ENCODE measurements around the gene CDK12.
A peak's percentile ranks its signal among the peaks of the same experiment; 100 is the strongest.

CDK12 gene

DNA sequence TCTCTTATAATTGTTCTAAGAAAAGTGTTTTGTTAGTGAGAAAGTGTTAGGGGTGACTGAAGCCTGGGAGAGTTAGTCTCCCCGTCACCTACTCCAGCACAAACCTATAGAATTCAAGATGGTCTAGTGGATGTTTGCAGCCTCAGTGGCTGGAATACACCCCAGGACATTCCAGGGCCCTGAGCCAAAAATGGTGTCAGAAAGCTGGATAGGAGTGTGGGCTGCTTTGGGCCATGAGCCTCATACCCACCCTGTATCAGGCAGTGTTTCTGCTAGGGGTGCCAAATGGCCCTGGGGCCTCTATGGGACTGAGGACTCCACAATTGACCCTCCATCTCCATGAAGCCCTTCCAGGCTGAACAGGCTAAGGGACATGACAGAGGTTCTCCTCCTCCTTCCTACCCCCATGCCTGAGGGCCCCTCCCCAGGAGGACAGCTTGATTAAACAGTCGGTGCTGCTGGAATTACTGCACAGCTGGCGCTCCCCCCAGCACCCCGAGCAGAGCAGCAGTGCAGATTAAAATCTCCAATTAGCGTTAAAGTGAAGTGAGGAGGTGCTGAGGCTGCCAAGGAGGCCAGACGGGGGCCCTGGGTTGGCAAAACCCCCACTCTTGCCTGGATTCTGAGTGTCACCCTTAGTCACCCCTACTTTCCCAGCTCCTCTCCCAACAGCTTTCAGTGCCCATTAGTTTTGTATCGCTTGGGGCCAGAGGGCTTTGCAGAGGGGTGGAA lies 87.4 kb downstream of the CDK12 start:
- no peak for TF ChIP-seq POLR2A (IDR thresholded peaks at IDR 0.05; ENCODE audit: low read depth, low read length)
- DNase-seq (ENCODE audit: insufficient read length, low spot score) (no peak), FAIRE-seq (no peak)

DNA sequence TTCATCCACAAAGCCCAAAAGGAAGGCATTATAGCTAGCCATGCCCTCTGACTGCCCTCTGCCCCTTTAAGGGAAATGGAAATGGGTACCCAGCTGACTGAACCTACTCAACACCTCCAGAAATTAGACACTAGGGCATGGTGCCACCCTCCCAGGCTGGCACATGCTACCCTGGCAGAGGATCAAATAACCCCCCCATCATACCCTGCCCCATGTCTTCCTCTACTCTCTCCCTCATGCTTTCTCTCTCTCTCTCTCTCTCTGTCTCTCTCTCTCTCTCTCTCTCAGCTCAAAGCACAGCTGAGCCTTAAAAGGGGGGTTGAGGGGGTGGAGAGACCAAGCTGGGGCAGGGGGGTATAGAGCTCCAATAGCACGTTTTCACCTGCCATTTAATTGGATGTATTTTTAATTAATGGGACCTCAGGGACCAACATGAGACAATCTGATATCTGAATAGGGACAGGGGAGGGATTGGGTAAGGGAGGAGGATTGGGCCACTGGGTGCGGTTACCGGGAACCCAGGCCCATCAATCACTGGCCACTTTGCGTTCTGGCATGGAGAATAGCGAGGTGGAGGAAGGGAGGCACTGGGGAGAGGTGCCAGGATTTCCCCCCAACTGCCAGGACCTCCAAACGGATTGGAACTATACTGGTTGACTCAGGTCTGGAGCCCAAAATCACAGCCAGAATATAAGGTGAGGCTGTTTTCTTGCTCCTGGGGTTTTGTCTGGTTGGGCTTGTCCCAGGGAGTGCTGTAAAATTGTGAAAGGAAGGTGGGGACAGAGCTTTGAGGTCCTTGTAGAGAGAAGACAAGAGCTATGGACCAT lies 88.7 kb downstream of the CDK12 start:
- no peak for TF ChIP-seq POLR2A (IDR thresholded peaks at IDR 0.05; ENCODE audit: low read depth, low read length)
- DNase-seq (ENCODE audit: insufficient read length, low spot score) (no peak), FAIRE-seq (no peak)

DNA sequence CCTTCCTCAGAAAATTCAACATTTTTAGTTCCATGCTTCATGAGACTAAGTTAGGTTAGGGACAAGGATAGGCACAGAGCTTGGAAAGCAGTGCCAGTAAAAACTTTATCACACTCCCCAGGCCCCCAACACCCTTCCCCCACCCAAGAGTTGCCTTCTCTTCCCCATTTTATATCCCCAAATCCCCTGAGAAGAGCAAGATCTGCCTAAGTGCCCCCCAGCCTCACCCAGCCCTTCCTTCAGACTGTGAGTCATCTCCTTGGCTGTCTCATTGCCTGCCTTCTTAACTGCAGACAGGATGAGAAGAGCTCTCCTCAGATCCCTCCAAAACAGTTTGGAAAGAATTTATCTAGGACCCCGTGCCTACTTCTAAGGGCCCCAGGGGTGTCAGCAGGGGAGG lies 90.6 kb downstream of the CDK12 start:
- FAIRE-seq (no peak), DNase-seq (ENCODE audit: insufficient read length, low spot score) (no peak)
- no peak for TF ChIP-seq POLR2A (IDR thresholded peaks at IDR 0.05; ENCODE audit: low read depth, low read length)

DNA sequence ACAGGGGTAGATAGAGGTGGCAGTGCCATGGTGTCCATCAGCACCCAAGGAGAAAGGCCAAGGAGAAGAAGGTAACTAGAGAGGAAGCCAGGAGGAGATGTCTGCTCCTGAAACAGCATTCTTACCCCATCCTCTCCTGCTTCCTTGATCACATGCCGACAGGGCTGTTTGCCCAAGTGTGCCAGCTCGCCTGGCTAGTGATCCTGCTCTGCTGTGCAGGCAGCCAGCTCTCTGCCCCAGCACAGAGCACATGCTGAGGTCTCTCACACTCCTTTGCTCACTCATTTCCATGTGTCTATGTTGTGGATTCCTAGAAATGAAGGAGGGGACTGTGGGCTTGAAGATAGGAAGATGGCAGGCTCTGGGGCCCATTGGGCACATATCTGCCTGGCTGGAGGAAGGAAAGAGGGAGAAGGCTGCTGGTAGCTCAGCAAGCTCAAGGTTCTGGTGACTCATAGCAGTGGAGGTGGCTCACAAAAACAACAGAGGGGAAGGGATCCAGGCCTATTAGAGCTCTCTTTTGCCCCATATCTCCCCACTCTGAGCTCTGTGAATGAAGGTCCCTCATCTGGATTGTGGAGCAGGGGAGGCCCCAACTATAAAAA lies 92.2 kb downstream of the CDK12 start:
- DNase-seq (ENCODE audit: insufficient read length, low spot score) (peak; percentile 67), FAIRE-seq (peak; percentile 20)

DNA sequence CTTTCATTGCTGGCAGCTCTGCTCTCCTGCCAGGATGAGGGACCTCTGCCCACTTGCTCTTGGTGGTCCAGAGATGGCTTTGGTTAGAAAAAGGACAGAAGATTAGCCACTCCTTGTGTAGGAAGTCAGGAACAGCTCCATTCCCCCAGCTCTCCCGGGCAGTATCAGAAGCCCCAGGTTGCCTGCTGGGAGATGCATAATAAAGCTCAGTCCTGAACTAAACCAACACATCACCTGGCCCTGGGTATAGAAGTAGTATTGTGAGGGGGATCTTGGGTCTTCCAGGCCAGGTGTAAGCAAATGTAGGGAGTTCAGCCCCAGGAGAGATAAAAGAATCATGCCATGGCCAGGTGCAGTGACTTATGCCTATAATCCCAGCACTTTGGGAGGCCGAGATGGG lies 94.1 kb downstream of the CDK12 start:
- DNase-seq (ENCODE audit: insufficient read length, low spot score) (no peak), FAIRE-seq (no peak)

More for the DNA sequence above, 92.2 kb downstream of the CDK12 start:
- no peak for TF ChIP-seq POLR2A (IDR thresholded peaks at IDR 0.05; ENCODE audit: low read depth, low read length)

GRCh38 chr17:39556423-39556822 lies 95.1 kb downstream of the CDK12 start:
- TF ChIP-seq POLR2A (IDR thresholded peaks at IDR 0.05; ENCODE audit: low read depth, low read length), result no peak
- FAIRE-seq (no peak), DNase-seq (ENCODE audit: insufficient read length, low spot score) (no peak)

More for the DNA sequence above, 94.1 kb downstream of the CDK12 start:
- no peak for TF ChIP-seq POLR2A (IDR thresholded peaks at IDR 0.05; ENCODE audit: low read depth, low read length)

GRCh38 chr17:39562395-39562794 lies 101.1 kb downstream of the CDK12 start:
- no peak for FAIRE-seq
- no peak for TF ChIP-seq POLR2A (IDR thresholded peaks at IDR 0.05; ENCODE audit: low read depth, low read length)
- no peak for DNase-seq (ENCODE audit: insufficient read length, low spot score)

- TF ChIP-seq POLR2A (IDR thresholded peaks at IDR 0.05; ENCODE audit: low read depth, low read length), result no peak
- FAIRE-seq, result no peak
These were observed 101.7 kb downstream of the CDK12 start for GRCh38 chr17:39562976-39563375.

DNA sequence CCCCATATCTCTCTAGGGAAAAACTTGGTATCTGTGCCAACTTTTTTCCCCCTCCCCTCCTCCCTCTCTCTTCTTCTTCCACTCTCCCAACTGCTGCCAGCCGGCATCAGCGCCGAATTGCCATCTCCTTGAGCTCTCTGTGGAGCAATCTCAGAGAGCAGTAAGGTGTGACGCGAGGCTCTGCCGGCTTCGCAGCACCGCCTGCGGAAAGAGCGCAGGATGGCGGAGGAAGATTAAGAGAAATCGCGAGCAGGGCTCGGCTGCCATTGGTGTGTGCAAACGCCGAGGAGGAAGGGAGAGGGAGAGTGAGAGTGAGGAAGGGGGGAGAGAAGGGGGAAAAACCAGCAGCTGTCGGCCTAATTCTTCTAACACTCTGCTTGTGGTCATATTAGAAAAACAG lies 102.2 kb downstream of the CDK12 start:
- DNase-seq (ENCODE audit: insufficient read length, low spot score) (no peak), FAIRE-seq (no peak)
- TF ChIP-seq POLR2A (IDR thresholded peaks at IDR 0.05; ENCODE audit: low read depth, low read length), result no peak

More at GRCh38 chr17:39562976-39563375, 101.7 kb downstream of the CDK12 start:
- DNase-seq (ENCODE audit: insufficient read length, low spot score), result no peak

GRCh38 chr17:39564211-39564848 lies 103.0 kb downstream of the CDK12 start:
- no peak for FAIRE-seq
- DNase-seq (ENCODE audit: insufficient read length, low spot score), result no peak
- TF ChIP-seq POLR2A (IDR thresholded peaks at IDR 0.05; ENCODE audit: low read depth, low read length), result no peak

DNA sequence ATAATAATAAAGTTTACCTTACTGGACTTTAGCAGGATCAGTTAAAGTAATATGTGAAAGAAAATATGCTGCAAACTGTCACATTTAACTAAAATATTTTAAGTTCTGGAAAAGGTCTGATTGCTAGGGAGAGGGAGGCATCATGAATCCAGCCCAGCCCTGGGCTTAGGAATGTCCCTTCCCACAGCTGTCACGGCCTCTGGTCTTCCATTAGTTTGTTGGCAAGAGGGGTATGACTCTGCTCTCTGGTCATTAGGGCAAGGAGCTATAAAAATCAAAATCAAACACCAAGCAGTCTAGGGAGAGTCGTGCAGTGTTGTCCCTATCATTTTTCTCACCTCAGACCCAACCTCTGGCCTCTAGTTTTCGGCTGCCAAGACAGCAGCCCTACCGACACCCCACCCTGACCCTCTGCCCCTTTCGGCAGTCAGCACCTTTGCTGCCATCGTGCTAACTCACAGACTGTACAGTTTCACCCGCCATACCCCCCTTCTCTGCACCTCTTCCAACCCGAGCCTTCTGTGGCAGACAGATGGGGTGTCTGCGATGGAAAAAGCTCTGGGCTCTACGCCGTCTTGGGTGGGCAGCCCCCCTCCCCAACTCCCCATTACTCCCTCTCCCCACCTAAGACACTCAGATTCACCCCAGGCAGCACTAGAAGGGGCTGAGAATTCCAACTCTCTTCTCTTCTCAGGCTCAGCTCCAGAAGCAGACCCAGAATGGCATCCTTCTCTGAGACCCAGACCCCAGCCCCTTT lies 105.0 kb downstream of the CDK12 start:
- DNase-seq (ENCODE audit: insufficient read length, low spot score) (no peak), FAIRE-seq (no peak)
- TF ChIP-seq POLR2A (IDR thresholded peaks at IDR 0.05; ENCODE audit: low read depth, low read length), result no peak

GRCh38 chr17:39568702-39569101 lies 107.4 kb downstream of the CDK12 start:
- FAIRE-seq (no peak), DNase-seq (ENCODE audit: insufficient read length, low spot score) (no peak)
- no peak for TF ChIP-seq POLR2A (IDR thresholded peaks at IDR 0.05; ENCODE audit: low read depth, low read length)

- no peak for DNase-seq (ENCODE audit: insufficient read length, low spot score)
- no peak for TF ChIP-seq POLR2A (IDR thresholded peaks at IDR 0.05; ENCODE audit: low read depth, low read length)
- FAIRE-seq, result no peak
These were observed 107.8 kb downstream of the CDK12 start for GRCh38 chr17:39569126-39569525.

All from H54 (cell line).